Hippocampal formation (tissue), 2 donors: ENCODE data around the gene PCID2.

Source experiments
- DNase-seq, 2 donors: peaks; one replicate each; lab custom pipeline; 2025; lab: John Stamatoyannopoulos, UW

Gene PCID2

DNA sequence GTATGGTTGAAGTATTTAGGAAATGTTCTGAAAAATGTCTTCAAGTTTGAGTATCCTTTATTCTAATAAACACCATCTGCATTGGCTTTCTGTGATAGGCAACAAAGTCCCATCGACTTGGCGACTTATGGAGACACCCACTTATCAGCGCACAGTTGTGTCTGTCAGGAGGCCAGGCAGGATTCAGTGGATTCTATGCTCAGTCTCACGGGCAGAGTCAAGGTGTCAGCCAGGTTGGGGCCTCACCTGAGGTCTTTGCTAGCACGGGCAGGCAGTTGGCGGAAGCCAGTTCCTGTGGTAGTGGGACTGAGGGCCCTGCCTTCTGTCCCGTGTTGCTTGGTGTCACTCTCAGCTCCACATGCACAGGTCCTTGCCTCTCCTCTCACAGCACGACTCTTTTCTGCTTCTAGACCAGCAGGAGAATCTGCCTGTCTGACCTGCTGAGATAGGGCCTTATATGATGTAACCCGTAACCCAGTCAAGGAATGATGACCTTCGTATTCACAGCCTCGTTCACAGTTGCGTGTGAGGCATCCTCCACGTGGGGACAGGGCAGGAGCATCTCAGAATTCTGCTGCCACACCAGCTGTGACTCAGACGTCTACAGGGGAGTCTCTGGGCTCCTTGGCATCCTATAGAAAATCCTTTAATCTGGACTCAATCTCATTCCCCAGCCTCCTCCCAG is 10.9 kb upstream of the PCID2 start:
- no peak for DNase-seq

DNA sequence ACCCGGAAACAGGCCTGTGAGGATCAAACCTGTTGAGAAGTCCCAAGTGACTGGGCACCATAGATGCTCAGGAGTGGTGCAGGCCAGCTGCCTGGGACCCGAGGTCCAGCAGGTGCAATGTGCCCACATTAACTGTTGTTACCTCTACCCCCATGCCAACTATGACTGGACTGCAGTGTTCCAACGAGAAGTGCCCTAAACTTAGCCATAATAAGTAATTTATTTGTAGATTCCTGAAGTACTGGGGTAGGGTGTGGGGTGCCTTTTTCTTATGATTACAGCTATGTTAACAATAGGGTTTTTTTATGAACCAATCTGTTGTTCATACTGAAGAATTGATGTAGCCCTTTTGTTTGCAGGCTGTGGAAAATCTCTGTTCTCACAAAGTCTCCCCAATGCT is 10.1 kb upstream of the PCID2 start:
- DNase-seq, result no peak

DNA sequence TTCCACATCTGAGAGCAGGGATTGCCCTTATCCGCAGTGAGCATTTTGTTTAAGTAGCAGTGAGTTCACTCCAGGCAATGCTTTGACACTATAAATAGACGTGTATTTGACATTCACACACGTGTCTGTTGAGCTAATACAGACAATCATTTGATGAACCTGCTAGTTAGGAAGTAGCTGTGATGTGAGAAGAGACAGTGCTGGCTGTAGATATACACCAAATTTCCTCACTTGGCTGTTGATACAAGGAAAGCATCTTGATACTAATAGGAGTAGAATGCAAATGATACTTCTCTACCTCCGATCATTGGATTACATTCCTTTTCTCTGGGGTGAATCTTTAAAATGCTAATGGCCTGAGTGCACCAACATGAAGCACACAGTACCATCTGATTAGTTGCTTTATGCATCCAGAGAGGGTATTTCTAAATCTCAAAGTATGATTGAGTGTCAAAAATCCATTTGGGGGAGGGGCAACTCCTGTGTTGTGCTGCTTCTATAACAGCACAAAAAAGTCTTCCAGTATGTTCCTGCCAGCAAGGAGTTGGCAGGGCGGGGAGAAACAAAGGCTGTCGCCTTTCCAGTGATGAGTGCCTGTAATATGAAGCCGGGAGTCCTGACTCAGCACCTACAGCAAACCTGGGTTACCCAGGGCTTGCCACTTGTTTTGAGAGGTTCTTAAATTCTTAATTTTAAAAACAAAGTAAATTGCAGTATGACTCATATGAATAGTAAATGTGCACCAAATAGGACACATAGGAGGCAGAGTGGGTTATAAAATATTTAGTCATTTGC is 8.0 kb upstream of the PCID2 start:
- DNase-seq, result peak in 1 of 2 donors; percentile 28

DNA sequence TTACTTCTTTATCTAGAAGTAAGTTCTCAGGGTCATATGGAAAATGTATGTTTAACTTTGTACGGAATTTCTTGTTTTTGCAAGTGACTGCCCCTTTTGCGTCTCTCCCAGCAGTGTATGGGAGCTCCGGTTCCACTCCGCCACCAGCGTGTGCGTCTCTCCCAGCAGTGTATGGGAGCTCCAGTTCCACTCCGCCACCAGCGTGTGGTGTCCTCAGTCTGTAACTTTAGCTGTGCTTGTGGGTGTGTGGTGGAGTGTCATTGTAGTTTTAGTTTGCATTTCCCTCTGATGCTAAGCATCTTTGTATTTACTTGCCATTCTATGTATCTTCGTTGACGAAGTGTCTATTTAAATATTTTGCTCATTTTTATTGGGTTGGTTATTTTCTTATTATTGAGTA is 3.3 kb upstream of the PCID2 start:
- DNase-seq, result no peak

DNA sequence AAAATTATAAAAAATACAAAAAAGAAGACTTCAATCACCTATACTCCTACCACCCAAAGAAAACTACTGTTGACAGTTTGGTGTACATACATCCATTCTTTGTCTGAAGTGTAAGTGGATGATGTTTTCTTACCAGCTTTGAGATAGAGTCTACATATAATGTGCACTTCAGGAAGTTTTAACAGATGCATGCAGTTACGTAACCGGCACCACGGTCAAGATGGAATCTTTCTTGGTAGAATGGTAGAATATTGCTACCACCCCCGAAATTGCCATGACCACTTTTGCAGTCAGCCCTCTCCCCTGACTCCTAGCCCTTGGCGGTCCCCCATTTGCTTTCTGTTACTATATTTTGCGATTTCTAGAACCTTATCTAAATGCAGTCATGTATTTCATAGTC is 2.4 kb upstream of the PCID2 start:
- no peak for DNase-seq

DNA sequence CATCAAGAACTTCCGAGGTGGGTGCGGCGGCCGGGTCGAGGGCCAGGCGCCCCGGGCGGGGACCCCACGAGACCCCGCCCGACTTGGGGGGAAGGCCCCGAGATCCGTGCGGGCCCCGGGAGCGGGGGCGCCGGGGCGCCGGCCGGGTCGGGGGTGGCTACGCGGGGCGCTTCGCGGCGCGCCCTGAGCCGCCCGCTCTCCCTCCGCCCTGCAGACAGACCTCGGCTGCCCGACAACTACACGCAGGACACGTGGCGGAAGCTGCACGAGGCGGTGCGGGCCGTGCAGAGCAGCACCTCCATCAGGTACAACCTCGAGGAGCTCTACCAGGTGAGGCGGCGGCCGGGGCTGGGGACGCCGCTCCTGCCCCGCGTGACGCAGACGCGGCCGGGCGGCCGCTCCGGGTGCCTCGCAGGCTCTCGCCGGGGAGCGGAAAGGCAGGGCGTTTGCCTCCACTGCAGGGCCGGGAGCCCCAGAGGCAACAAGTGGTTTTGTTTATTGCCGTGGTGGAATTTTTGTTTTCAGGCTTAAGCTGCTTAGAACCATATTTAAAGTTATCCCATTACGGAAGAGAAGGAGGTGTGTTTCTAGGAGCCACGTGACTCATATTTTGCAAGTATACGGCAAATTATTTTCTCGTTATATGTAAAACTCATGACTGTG is 1.4 kb upstream of the PCID2 start:
- DNase-seq, result no peak

DNA sequence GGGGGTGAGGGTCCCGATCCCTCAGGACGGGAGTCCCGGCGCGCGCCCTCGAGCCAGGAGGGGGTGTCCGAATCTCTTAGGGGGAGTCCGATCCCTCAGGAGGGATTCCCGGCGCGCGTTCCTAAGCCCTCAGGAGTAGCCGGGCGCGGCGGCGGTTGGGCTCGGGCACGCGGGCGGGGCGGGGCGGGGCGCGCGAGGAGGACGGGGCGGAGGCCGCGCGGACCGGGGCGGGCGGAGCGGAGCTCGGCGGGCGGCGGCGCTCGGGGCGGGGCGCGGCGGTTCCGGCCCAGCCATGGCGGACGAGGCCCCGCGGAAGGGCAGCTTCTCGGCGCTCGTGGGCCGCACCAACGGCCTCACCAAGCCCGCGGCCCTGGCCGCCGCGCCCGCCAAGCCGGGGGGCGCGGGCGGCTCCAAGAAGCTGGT is 878 bp upstream of the PCID2 start, which contains the start of gene CUL4A:
TSS of gene CUL4A (plus strand) at position 278 of the 423 bp plus-strand sequence. CDS start at position 293, 15 bp downstream.
- peak; percentile 56 to 69 for DNase-seq

DNA sequence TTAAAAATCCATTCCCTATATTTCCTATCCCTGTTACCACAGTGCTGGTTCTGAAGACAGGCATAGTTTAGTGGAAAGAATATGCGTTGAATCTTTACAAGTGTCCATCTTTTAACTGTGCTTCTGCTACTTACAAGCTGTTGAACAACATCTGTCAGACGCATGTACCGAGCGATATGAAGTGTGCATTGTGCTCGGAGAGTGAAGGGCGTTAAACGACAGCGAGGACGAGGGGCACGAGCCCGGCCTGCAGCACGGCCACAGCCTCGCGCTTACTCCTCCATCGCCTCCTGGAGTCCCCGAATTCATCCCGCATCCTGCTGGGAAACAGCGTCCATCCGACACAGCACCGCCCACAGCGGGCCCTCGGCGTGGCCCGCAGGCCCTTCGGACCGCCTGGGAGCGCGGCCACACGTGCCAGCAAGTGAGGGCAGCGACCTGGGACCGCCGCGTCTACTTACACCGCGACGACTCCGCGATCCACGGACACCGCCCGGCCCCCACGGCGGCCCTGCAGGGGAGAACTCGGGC is 514 bp downstream of the PCID2 start:
- DNase-seq, result no peak

DNA sequence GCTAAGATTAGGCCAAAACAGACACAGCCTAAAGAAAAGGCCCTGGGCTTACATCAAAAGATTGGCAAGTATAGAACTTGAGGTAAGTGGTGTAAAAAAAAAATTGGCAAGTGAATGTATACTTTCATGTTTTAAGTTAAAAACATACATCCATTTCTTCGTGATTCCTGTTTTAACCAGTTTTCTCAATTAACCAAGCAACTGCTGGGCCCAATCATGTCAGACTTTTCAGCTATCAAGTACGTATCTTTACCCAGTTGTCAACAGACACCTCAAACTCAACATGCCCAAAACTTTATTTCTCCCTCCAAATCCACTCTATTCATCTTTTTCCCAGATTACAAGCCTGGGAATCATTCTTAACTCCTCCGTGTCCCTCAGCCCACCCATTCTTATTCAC is 1.0 kb downstream of the PCID2 start:
- DNase-seq, result no peak

DNA sequence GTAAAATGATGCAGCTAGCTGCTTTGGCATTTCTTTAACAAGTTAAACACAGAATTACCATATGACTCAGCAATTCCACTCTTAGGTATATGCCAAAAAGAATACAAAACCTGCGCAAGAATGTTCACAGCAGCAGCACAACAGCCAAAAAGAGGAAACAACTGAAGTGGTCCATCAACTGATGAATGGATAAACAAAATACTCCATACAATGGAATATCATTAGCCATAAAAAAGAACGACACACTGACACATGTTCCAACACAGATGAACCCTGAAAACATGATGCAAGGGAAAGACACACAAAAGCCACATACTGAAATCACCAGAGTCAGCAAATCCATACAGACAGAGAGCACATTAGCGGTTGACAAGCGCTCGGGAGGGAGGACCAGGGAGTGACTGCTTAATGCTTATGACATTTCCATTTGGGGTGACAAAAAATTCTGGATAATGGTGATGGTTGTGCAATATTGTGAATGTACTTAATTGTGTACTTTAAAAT is 3.0 kb downstream of the PCID2 start:
- DNase-seq, result no peak

DNA sequence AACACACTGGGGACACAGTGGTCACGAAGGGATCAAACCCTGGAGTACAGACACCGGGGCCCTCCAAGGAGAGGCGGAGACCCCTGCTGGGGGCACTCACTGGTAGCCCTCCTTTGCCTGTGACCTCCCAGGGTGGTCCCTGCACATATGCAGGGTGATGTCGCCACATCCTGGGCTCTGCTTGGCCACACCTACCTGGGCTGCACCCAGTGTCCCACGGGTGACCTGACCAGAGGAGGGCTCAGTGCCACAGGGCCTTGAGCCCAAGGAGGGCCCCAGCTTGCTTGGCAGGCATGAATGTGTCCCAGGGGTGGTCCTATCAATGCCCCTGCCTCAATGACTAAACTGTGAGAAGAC is 4.1 kb downstream of the PCID2 start:
- no peak for DNase-seq

DNA sequence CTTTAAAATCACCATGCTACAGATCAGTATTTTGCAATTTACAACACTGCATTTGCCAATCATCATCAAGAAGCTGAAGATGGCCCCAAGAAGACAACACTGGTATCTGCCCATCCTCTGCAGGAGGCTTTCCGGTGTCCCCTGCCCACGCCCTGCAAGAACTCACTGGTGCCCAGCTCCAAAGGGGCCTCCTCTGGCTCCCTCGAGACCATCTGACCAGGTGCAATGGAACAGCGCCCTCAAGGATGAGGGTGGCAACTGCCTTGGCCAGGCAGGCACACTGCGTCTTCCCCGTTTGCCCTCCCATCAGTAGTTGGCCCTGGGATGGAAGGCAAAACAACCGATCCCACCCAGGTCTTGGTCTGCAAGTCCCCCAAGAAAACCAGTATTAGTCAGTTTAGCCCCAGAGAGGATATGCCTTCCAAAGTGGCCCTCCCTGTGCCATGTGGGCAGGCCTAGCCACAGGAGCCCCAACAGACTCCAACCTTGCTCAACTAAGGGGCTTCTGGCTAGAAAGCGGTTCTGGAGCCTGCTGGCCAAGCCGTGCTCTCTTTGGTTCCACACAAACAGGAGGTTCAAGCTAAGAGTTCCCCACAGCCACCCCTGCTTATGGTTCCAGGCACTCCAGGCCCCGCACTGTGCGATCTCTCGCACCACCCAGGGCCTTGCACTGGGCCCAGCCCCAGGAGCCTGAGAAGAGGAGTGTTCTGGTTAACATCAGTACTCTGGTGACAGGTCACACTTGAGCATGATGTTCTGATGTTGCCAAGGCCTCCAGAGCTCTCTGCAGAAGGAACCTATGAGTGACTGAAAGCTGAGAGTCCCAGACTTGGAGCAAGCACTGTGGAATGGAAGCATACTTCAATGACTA is 4.7 kb downstream of the PCID2 start:
- no peak for DNase-seq

DNA sequence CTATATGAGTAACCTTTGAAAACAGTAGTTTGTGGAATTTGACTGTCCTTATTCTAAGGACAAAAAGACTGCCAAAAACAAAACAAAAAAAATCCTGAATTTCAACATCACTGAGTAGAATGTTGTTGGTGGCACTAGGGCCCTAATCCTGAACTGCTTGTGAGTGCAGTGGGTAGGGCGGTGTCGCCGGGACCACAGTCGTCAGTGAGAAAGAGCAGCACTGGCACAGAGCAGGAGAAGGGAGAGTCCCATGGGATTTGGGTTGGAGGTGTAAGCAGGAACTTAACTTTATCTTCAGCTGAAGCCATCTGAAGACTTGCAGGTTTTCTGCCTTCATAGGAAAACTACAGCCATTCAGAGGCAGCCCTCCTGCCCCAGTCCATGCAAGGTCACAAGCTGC is 5.6 kb downstream of the PCID2 start:
- DNase-seq, result no peak

DNA sequence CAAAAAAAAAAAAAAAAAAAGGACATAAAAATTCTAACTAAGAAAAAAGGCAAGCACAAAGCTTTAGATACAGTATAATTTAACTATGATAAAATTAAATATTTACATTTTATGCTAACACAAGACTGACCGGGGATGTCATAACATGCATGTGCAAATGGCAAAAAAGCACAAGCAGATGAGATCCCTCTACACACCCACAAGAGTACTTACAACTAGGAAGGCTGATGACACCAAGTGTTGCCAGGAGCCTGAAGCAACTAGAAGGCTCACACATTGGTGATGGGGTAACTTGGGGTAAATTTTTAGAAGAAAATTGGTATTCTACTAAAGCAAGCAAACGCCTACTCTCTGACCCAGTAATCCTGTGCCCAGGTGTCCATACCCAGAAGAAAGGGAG is 6.7 kb downstream of the PCID2 start:
- DNase-seq, result no peak

DNA sequence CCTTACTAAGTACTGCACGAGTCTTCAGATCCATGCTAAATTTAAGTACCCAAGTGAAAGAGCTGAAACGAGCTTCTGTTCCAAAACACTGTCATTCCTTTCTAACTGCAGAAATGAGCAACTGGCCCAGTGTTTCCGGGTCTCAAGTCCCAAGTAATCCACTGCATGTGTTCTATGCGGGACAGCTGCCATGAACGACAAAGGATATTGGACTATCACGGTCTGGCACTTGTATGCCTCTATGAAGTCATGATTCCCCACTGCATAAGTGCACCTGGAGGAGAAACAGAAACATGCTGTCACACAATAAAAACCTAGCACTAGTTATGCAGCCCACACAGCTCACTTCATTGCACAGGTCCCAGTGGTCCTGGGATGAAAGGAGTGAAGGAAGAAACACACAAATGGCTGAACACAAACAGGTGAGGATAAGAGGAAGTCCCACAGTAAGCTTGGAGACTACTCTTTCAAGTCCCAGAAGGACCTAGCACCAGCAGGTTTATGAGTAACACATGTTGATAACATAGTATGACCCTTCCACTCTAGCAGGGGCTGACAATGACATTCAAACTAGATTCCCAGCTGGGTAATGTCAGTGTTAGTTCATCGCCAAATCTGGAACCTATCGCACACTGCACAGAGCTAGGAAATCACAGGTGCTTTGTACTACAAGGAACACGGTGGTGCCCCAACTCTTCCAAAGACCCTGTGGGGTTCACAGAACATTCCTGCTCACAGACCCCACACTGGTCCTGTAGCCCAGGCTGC is 11.3 kb downstream of the PCID2 start:
- DNase-seq, result no peak

DNA sequence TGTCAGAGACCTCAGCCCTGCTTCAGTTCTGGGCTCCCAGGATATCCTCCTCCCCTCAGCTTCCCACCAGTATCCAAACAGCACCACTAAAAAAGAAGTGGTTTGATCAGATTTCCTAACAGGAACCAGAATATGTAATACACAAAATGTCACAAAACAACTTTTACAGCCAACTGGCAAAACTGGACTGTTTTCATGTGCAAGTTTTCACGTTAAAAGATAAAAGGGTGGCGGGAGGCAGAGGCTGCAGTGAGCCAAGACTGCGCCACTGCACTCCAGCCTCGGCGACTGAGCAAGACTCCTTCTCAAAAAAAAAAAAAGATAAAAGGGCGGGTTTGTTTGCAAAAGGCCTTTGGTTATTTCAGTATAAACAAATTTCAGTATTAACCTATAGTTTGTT is 13.1 kb downstream of the PCID2 start:
- DNase-seq, result no peak

DNA sequence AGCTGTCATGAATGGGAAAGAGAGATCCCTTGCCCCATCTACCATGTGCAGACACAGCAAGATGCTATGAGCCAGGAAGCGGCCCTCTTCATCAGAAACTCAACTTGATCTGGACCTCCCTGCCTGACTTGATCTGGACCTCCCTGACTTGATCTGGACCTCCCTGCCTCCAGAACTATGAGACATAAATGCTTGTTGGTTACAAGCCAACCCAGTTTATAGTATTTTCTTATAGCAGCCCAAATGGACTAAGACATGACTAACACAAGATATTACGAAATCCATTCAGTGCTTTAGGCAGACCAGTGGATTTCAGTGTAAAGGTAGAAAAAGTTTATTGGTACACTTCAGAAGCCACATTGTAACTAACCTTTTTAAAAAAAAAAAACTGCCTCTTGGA is 15.6 kb downstream of the PCID2 start:
- no peak for DNase-seq

DNA sequence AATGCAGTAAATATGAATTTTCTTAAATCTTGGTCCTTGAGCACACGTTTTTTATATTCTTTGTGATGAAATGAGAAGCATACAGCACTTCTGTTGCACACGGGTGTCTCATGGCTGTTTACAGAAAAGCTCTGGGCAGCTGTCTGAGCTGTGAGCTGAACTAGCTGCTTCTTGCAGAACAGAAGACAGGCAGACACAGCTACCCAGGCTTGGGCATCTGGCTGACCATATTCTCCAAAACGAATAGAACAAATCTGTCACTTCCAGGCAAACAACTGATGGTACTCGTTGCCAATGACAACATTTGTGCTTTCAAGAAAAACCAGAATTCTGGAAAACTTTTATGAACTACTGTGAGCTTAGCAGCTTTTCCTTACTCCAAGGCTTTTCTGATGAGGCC is 16.2 kb downstream of the PCID2 start:
- DNase-seq, result no peak

DNA sequence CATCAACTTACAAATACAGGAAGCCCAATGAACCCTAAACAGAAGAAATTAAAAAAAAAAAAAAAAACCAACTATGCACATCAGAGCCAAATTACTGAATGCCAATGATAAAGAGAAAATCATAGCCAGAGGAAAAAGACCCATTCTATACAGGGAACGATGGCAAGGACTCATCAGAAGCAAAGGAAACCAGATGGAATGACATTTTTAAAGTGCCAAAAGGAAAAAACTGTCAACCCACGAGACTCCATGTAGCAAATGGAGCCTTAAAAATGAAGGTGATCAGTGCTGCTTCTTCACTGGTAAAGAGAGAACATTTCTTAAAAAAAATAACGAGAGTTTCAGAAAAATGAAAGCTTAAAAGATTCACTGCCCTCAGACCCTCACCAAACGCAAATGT is 18.3 kb downstream of the PCID2 start:
- no peak for DNase-seq

DNA sequence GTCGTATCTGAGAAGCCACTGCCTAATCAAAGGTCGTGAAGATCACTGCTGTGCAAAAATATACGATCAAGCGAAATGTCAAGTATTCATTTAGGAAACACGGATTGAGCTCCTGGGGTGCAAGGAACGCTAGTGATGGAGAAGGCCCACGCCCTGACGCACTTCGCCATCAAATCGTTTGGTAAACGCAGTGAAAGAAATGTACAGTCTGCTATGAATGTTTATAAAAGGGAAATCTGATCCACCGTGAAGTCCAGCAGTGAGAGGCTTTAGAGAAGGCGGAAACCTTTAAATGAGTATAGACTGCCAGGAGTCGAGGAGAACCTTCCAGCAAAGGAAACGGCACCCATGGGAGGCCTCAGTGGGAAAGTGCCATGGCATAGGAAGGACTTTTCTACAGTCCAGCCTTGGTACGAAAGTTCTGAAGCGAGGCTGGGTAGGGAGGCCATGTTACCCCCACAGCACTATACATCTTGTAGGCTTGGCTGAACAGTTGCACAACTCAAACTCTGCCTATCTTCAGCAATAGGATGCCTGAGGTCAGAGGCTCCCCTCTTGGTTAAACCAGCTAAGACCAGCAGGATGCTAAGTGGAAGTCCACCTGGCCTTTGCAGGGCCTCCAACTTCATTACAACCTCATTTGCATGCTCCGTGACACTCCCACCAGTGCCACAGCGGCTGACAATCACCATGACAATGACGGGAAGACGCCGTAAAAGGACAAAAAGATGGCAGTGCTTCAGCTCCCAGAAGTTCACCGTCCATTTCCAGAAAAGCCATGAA is 20.4 kb downstream of the PCID2 start:
- no peak for DNase-seq
